Pulmonary artery endothelial cell (primary cell): ENCODE measurements around the gene TOR1AIP1. TPM values are rescaled to one million over a fixed set of nuclear protein-coding genes. Genes with fewer than 3 reads are reported as not detected.
"Not testable (repeated sequence)": the region's sequence is repeated elsewhere in the genome, so short reads cannot be mapped to it uniquely, and the experiment has no call there.

Experiments used
- DNase-seq: peaks from one replicate; pipeline ENCODE4 v3.0.0-alpha.2; 2011; ENCODE audit warnings: low read depth, low spot score
- total RNA-seq: library from RNA; depleted of rRNA; stranded (reverse); fragments of >200 nt; gene quantifications from 2 replicates; pipeline ENCODE4 v1.2.3, GENCODE V29; 2014

The TOR1AIP1 gene, protein sequence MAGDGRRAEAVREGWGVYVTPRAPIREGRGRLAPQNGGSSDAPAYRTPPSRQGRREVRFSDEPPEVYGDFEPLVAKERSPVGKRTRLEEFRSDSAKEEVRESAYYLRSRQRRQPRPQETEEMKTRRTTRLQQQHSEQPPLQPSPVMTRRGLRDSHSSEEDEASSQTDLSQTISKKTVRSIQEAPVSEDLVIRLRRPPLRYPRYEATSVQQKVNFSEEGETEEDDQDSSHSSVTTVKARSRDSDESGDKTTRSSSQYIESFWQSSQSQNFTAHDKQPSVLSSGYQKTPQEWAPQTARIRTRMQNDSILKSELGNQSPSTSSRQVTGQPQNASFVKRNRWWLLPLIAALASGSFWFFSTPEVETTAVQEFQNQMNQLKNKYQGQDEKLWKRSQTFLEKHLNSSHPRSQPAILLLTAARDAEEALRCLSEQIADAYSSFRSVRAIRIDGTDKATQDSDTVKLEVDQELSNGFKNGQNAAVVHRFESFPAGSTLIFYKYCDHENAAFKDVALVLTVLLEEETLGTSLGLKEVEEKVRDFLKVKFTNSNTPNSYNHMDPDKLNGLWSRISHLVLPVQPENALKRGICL
- 24.5 and 37.9 TPM in 2 replicates for total RNA-seq

DNA sequence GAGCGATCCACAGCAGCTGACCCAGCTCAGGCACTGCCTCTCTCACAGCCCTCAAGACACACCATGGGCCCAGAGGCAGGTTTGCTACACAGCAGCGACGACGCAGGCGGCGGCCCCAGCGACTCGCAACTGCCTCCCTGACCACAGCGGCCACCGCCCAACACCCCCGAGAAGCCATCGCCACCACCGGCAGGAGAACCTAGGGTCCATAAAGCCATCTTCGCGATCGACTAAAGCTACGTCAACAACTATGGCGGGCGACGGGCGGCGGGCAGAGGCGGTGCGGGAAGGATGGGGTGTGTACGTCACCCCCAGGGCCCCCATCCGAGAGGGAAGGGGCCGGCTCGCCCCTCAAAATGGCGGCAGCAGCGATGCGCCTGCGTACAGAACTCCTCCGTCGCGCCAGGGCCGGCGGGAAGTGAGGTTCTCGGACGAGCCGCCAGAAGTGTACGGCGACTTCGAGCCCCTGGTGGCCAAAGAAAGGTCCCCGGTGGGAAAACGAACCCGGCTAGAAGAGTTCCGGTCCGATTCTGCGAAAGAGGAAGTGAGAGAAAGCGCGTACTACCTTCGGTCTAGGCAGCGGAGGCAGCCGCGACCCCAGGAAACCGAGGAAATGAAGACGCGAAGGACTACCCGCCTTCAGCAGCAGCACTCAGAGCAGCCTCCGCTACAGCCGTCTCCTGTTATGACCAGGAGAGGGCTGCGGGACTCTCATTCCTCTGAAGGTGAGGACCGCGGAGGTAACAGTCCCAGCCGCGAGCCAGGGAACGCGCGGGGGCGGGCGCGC, at the start of gene TOR1AIP1:
Gene TOR1AIP1, plus strand, starts transcription at position 33 of the 787 bp plus-strand sequence. Its CDS starts 218 bp downstream, at position 251.
- peak; percentile 94 for DNase-seq

DNA sequence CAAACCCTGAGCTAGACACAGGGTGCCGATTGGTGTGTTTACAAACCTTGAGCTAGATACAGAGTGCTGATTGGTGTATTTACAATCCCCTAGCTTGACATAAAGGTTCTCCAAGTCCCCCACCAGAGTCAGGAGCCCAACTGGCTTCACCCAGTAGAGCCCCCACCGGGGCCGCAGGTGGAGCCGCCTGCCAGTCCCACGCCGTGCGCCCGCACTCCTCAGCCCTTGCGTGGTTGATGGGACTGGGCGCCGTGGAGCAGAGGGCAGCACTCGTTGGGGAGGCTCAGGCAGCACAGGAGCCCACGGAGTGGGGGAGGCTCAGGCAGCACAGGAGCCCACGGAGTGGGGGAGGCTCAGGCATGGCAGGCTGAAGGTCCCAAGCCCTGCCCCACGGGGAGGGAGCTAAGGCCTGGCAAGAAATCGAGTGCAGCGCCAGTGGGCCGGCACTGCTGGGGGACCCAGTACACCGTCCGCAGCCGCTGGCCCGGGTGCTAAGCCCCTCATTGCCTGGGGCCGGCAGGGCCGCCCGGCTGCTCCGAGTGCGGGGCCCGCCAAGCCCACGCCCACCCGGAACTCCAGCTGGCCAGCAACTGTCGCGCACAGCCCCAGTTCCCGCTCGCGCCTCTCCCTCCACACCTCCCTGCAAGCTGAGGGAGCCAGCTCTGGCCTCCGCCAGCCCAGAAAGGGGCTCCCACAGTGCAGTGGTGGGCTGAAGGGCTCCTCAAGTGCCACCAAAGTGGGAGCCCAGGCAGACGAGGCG, 45.2 kb upstream of the TOR1AIP1 start:
- DNase-seq, result not testable (repeated sequence)

DNA sequence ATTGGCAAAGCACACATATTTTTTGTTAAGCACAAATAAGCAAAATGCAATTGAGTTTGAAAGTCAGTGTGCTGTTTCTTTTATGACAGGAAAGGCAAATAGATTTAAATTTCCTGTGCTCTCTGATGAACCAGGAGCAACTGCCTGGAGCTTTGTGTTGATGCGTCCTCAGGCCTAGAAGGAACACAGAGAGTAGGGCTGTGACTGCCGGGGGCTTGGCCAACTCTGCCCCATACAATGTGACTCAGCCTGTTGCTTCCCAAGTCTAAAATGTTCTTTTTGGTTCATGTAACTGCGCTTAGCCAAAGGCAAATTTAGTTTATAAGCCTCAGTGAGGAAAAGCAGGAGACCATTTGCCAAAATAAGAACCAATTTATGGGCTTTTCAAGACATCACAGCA, 42.0 kb upstream of the TOR1AIP1 start:
- no peak for DNase-seq

DNA sequence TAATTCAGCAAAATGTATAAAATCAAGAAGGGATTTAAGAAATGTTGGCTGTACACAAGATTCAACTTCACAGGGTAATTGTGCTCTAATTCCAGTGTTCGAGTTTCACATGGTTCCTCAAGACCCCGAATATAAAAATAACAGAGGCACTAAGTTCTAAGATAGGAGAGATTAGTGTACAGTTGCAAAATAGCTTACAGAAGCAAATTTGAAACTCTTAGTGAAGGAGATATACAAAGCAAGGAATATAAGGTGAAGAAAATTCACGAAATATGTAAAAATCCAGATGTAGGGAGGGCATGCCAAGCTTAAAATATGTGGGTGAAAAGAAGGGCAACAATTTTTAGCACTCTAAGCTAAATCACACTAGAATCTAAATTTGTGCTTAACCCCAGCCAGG, 33.9 kb upstream of the TOR1AIP1 start:
- DNase-seq, result no peak

DNA sequence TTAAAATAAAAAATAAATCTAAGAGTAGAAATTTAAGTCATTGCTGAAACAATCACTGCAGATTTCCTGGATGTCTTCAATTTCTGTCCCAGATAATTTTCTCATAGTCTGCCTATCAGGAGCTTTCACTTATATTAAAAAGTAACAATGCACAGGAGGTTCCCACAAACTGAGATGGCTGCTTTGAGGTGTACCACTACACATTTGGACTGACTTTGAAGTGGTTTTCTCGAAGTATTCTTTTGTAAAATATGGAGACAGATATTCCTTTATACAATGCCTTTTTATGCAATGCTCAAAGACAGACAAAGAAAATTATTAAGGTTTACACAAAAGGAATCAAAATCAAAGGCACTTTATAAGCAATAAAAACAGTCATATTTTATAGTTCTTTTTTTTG, 29.0 kb upstream of the TOR1AIP1 start:
- no peak for DNase-seq

DNA sequence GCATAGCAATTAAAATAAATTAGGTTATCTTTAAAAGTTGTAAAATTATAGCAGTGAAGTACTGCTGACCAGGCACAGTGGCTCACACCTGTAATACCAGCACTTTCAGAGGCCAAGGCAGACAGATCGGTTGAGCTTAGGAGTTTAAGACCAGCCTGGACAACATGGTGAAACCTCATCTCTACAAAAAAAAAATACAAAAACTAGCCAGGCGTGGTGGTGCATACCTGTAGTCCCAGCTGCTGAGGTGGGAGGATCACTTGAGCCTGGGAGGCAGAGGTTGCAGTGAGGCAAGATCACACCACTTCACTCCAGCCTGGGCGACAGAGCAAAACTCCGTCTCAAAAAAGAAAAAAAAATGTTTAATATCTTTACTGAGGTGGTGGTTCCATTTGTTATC, 26.3 kb upstream of the TOR1AIP1 start:
- DNase-seq, result not testable (repeated sequence)

DNA sequence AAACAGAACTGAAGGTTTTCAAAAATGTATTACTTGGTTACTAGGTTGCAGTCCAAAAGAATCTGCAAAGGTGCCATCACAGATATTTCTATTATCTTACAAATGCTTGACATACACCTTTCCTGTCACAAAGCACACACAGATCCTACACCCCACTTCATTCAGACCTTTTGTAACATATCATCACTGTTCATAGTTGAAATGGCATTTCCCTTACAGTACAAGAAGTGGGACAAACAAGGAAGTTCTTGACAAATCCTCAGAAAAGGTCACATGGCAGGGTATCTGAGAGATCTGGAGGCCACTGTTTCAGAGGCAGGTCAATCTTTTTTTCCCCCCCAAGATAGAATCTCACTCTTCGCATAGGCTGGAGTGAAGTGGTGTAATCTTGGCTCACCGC, 25.8 kb upstream of the TOR1AIP1 start:
- no peak for DNase-seq

DNA sequence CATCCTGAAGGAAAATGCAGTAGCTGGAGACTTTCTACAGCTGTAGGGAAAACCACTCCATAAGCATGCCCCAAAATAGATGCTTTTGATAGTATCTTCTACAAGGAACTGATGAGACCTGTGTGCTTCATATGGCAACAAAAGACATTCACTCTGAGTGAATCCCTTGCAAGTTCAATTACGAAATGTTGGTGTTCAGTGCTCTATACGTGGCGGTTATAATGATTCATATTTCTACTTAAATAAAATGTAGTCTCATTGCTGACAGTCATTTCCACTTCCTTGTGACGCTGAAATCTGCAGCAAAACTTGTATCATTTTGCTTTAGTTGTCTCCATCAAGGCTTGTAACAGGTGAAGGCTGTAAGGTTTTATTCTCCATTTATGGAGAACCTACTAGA, 25.1 kb upstream of the TOR1AIP1 start:
- no peak for DNase-seq

DNA sequence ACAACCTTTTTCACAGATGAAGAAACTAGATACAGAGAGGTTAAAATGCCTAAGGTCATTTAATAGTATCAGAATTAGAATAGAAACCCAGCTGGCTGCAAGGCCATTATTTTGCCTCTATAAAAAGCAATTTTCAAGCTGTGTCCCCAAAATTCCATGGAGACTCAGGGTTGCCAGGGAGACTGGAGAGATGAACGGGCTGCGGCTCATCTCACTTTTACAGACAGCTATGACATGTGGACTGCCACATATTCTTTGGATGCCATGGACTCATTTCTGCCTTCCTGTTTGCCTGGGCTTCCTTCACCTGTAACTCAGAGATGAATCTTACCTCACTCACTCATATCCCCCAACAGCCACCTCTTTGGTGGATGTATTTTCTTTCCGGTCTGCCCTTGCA, 21.4 kb upstream of the TOR1AIP1 start:
- no peak for DNase-seq

DNA sequence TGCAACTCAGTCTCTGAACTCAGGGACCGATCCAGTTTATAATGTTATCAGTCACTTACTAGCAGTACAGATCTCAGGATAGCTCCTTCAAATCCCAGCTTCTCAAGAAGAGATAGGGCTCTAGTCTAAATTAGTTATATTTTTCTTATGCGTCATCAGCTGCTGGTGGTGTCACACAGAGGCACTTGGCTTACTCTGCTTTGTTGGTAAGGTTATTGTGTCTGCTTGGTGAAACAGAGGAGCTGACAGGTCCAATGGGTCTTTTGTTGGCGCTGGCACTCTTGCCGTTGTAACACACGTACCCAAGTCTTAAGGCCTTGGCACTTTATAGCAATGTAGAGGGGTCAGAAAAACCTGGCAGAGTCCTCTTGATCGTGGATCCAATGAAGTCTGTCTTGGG, 16.7 kb upstream of the TOR1AIP1 start:
- no peak for DNase-seq

DNA sequence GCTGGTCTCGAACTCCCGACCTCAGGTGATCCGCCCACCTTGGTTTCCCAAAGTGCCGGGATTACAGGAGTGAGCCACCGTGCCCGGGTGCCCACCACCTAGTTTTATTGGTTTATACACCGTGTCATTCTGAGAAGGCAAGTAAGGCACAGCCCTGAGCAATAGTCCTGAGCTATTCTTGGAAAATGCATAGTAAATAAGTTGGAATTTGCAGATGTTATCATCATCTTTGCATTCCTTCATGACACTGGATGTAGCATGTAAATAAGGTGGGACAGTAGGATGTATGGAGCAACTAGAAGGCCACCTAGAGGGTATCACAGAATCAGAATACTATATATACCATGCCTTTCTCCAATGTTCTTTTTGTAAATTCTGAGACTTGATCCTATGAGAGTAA, 15.5 kb upstream of the TOR1AIP1 start:
- DNase-seq, result no peak

DNA sequence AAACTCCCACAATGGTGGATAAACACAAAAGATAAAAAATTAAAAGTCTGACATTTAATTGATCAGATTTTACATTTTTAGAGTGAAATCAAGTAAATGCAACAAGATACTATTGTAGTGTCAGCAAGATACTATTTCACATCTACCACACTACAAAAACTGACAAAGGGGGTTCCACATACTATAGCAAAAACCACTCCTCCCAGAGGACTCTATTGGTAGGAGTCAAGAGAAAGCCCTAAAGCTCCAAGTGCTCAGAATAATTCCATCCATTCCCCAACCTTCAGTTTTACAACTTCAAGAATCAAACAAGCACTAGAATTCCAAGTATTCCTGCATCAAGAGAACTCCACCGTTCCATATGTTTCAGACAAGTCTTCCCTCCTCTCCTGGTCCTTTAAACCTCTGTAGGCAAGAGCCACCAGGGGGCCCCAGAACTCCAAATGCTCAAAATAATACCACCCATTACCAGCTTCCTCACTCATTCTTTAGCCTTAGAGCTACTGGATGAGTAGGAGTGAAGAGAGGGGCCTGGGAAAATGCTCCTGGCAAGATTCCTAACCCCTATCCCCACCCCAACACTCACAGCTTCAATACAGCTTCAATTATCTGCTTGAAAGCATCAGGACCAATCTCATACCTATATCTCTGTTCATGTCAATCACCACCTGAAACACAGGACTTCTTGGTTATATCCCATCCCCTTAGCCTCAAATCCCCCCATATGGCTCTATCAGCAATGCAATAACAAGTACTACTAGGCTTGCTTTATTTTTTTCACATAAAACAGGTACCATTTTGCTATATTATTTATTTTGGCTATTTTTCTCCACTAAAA, 14.4 kb upstream of the TOR1AIP1 start:
- DNase-seq, result no peak

DNA sequence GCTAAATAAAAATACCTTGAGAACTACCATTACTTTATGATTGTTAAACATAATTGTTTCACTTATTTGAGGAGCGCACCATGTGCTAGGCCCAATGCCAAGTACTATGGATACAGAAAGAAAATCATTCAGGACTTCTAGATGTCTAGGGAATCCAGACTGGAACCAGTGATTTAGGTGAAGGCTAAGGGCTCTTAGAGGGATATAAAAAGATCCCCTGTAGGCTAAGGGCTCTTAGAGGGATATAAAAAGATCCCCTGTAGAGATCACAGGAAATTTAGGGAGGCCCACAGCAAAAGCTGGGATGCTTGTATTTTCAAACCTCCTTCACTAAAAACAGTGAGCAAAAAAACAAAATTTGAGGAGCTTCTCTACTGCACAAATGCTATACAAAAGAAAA, 11.2 kb upstream of the TOR1AIP1 start:
- no peak for DNase-seq

DNA sequence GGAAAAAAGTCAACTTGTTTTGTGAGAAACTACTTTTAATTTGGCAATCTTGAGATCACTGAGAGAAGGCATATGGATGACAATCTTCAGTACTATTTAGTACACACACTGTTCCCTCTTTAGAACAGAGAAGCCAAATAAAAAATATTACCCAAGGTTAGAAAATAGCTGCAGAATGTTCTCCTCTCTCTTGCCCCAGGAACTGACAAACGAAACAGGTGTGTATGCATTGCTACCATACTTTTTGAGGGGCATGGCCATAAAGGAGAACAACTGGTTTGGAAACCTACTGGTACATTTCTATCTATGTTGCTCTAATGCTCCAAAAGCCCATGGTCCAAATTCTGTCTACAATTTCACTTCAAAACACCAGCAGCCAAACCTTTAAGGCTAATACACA, 10.1 kb upstream of the TOR1AIP1 start:
- DNase-seq, result no peak

DNA sequence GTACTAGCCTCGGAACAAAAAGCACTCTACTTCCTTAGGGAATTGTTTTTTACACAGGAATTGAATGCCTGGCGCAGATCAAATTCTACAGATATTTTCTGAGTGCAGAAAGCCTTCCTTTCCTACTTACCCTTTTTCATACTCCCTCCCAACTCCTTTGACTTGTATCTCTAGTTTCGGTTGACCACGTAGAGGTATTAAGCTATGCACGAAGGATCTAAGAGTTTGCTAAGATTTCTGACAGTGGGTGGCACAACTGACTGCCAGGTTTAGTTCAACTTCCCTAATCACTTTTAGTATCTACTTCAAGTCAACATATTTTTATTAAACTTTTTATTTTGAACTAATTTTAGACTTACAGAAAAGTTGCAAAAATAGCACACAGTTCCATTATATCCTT, 9.5 kb upstream of the TOR1AIP1 start:
- DNase-seq, result no peak

DNA sequence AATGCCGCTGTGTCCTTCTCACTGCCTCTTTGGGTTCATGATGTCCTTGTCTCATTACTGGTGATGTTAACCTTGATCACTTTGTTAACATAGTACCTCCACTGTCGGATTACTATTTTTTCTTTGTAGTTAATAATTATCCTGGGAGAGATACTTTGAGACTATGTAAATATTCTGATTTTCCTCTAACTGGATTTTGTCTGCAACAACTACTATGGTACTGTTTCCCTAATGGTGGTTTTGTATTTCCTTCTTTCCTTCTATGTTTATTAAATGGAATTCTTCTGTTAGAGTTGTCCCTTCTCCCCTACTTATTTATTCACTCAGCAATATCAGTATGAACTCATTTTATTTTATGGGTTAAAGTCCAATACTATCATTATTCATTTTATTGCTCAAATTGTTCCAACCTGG, 8.6 kb upstream of the TOR1AIP1 start:
- DNase-seq, result no peak

DNA sequence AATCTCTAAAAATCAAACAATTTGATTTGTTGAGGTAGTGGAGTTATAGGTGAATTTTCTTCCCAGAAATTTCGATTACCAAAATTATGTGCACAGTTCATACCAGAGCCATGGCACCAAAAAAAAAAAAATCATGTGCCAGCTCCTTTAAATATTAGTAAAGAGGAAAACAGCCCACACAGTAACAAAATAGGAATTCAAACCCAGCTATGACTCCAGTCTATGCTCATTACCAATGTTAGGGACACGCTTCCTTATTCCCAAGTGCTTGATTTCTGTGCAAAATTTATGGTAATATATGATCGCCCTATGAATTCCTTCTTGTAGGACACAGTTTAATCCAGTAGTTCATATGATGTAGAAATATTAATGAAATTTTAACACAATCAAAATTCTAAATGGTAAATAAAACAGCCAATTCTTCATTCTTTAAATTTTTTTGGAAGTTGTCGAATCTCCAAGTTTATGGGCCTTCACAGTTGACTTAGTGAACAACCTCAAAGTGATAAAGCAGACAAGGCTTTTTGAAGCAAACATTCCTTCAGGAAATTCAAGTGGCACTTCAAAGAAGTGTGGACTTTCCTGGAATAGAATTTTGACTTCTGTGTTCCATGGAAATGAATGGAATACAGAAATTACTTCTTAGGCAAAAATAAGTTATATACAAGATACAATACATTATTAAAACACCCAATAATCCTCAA, 6.3 kb upstream of the TOR1AIP1 start:
- DNase-seq, result no peak

DNA sequence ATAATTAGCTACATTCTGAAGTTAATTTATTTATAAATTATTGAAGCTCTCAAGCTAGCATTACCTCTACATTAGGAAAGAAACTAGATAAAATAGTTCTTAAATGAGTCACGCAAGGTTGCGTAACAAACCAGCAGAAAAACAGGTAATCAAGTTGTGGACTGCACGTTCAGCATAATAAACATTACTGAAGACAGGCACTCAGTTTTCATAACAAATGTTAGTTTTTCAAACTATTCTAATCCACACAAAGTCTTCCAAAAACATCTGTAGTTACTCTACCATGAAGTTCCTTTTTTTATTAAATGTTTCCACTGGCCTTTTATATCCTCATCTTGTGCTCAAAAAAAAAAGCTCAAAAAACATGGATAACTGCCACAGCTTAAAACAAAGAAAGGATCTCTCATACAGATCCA, 5.8 kb upstream of the TOR1AIP1 start:
- no peak for DNase-seq

DNA sequence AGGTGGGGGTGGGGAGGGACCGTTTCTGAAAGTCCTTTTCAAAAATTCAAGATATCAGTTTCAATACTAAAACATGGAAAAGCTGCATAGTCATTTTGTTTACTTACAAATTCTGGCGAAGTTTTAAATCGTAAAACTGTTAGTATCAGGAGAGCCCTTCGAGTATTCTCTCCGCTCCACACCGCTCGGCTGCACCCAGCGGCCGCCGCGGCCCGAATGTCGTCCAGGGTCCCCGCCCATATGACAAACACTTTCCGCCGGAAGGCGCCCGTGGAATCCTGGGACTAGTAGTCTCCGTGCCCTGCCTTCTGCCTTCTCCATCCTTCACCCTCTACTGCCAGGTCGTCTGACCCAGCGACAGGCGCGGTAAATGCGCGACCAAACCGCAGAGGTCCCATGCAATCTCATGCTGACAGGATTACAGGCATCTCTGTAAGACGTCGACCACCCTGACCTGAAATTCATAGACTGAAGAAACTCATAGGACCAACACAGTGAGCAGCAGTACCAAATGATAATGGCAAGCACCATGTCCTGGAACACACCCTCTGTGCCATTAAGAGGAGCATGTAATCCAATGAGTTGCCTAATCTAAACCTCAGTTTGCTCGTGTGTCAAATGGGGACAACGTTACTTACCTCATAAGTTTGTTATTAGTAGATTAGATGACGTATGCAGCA, 4.4 kb upstream of the TOR1AIP1 start, which contains the start of gene TOR1AIP2:
Gene TOR1AIP2, minus strand, starts transcription at position 218 of the 680 bp plus-strand sequence. CDS start 25,138 bp downstream, outside the sequence.
- no peak for DNase-seq
